GM21825 (cell line): ENCODE data around the gene OR14K1.
"Not testable (repeated sequence)": the region's sequence is repeated elsewhere in the genome, so short reads cannot be mapped to it uniquely, and the experiment has no call there.

ENCODE experiments used
- ATAC-seq: cut with Tn5 transposase; IDR thresholded peaks from one replicate; pipeline ENCODE4 v1.9.1; 2021; ENCODE audit warnings: mild to moderate bottlenecking, moderate library complexity; ENCODE audit not compliant: unreplicated experiment

Gene OR14K1, protein sequence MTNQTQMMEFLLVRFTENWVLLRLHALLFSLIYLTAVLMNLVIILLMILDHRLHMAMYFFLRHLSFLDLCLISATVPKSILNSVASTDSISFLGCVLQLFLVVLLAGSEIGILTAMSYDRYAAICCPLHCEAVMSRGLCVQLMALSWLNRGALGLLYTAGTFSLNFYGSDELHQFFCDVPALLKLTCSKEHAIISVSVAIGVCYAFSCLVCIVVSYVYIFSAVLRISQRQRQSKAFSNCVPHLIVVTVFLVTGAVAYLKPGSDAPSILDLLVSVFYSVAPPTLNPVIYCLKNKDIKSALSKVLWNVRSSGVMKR

DNA sequence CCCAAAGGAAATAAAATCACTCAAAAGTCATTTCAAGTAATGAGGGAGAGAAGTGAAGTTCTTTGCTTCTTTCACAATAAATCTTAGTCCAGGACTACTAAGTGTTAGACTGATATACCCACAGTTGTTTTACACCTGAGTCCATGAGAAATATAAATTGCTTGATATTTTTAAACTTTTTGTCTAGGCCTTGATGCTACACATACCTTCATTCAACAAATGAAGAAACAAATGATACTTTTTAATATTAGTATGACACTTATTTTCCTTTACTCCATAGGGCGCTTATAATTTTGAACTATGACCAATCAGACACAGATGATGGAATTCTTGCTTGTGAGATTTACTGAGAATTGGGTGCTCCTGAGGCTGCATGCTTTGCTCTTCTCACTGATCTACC lies at the start of gene OR14K1:
Gene OR14K1, plus strand, starts transcription at position 301 of the 400 bp plus-strand sequence. Its CDS starts 0 bp downstream, at position 301.
- ATAC-seq = no peak

DNA sequence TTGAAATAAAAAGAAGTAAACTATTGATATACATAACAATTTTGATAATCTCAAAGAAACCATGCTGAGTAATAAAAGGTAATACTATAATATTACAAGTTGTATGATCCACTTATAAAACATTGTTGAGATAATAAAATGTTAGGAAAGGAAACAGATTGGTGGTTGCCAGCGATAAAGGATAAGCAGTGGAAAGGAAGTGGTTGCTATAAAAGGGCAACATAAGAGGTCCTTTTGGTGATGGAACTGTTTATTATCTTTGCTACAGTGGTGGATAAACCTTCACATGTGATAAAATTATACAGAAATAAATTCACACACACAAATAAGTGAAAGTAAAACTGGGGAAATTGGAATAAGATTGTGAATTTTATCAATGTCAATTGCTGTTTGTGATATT lies 37.1 kb upstream of the OR14K1 start:
- ATAC-seq = no peak

DNA sequence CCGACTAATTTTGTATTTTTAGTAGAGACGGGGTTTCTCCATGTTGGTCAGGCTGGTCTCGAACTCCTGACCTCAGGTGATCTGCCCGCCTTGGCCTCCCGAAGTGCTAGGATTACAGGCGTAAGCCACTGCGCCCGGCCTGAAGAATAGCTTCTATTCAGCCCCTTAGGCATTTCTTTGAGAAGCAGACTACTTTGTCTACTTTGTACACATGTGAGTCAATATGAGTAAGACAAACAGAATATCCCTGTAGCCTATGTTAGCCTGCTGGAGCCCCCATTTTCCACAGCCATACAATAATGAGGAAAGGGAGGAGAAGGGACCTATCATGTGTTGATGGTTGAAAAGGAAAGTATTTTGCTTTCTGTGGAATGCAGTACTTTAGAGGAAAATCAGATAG lies 27.7 kb upstream of the OR14K1 start:
- ATAC-seq = not testable (repeated sequence)

DNA sequence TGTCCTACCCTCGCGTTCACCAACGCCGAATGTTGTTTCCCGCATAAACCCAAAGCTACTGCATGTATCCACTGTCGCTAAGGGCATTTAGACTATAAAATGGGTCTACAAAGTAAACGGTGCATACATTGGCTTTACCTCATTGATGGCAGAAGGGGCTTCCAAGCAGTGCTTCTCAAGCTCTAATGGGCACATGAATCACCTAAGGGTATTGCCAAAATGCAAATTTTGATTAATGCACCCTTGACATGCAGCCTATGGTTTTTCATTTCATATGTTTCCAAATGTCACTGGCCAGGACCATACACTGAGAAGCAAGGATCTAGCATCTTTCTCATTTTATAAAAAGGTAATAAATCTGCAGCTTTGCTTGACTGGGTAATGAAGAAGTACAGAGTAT lies 24.7 kb upstream of the OR14K1 start:
- no peak for ATAC-seq

DNA sequence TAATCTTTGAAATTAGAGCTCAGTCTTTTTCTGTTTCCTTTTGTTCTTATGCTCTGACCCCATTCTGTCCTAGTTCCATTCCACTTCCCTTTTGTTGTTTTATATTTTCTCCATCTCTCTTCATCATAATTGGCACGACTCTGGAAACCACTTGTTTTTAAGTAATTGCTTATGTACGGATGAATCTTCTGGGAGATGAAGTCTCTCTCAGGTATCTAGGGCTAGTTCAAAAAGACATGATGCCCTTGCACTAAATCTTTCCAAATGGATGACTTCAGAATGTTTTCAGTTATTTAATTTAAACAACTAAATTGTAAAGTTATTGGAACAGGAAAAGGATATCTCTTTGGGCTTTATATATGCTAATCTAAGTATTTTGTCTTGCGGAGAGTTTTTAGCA lies 21.9 kb upstream of the OR14K1 start, which contains the start of gene OR6F1:
Gene OR6F1, minus strand, starts transcription at position 101 of the 400 bp plus-strand sequence. CDS start 3,891 bp downstream, outside the sequence.
- no peak for ATAC-seq

DNA sequence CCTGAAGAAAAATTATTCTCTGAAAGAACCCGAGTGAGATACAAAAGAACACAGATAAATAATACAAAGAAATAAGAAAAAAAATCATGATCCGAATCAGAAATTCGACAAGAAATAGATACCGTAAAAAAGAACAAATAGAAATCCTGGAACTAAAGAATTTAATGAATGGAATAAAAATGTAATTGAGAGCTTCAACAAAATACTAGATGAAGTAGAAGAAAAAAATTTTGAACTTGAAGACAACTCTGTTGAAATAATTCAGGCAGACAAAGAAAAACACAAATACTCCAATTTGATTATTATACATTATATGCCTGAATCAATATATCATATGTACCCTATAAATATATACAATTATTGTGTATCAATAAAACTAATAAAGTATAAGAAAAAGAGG lies 17.2 kb upstream of the OR14K1 start:
- no peak for ATAC-seq

DNA sequence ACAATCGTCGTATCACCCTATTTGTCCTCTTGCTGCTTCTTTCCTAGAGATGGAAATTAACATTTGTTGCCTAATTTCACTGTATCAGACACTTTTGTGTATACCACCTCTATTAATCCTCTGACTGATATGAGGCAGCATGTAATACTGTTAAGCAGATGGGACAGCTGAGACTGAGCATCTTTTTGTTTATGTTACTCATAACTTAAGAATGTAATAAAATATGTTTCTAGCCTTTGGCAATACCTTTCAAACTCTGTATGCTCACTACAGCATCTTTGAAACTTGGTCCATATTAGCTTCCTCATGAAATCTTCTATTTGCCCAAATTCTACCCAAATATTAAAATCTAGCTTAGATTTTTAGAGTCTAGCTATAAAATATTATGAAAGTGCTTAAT lies 2.3 kb downstream of the OR14K1 start:
- ATAC-seq = no peak

DNA sequence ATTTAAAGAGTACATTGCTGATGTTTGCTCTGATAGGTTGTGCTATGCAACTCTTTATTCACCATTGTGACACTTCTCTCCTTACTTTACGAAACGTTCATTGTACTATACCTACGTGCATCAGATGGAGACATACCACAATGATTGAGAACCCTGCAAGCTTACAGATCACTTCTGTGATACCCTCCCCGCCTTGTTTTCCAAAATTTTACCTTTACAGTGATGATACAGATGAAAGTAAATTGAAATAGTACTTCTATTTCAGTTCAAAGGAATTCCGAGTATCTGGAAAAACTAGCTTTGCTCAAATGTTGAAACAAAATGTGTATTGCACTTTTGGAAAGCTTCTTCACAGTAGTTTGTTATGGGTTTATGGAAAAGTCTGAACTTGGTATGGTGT lies 3.3 kb downstream of the OR14K1 start:
- no peak for ATAC-seq

DNA sequence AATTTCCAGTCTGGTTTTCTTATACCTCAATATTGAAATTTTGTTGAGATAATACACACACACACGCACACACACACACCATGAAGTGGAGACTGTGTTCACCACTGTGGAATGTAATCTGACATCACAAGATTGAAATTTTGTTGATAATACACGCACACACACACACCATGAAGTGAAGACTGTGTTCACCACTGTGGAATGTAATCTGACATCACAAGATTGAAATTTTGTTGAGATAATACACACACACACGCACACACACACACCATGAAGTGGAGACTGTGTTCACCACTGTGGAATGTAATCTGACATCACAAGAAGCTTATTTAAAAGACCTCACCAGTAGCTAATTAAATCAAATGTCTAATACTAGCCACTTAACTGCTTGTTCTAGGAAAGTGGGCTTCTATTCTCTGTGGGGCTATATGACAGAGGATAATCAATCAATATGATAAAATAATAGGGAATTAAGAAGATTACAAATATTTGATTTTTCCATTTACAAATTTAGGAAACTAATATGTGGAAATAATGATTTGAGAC lies 3.9 kb downstream of the OR14K1 start:
- ATAC-seq = not testable (repeated sequence)

DNA sequence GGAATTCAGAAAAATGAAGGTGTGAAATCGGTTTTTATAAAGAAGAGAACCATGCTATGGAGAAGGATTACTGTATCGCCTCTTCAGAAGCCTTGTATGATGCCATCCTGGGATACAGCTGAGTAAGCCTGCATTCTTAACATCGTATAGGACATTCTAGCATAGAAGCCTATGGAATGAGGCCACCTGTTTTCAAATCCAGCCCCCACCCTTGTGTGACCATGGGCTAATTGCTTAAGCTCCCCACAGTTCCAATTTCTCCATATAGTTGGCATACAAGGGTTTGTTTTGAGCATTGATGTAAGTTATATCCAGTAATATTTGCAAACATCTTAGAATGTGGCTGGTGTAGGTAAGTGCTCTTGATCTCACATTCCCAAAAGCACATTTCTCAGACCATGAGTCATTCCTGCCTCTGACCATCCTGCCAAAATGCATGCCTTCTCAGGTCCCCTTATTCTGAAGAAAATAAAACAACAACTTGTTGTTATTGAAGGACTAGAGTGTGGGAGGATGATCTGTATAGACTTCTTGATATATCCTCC lies 8.0 kb downstream of the OR14K1 start:
- ATAC-seq = no peak

DNA sequence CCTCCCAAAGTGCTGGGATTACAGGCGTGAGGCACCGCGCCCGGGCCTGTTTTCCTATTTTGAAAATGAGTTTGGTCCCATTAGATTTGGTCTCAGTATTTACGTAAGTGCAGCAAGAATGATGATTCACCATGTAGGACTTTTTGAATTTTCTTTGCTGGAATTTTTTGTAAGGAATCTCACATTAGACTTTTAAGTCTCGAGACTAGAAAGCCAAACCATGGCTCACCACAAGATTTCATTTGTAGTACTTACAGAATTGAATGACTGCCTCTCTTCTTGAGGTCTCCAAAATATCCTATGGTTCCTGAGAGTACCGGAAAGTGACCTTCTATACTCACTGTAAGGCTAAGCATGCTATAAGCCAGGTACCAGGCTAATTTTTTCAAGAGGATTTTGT lies 9.2 kb downstream of the OR14K1 start:
- ATAC-seq = no peak

DNA sequence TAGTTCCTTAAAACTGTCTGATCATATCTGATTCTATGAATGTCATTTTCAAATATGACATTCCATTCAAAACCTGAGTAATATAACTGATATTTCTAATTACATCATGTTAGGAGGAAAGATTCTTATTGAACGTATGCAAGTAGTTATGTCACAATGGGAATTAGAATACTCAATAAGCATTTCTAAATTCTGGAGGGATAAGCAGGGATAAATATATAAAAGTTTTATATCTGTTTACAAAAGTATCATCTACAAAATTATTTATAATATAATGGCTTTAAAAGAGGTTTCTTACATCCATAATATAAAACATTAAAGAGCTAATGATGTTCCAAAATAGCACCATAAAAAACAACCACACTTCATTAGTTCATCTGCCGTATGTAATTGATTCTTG lies 9.6 kb downstream of the OR14K1 start, which contains the start of gene OR14A2:
Gene OR14A2, minus strand, starts transcription at position 101 of the 400 bp plus-strand sequence.
- ATAC-seq = no peak

DNA sequence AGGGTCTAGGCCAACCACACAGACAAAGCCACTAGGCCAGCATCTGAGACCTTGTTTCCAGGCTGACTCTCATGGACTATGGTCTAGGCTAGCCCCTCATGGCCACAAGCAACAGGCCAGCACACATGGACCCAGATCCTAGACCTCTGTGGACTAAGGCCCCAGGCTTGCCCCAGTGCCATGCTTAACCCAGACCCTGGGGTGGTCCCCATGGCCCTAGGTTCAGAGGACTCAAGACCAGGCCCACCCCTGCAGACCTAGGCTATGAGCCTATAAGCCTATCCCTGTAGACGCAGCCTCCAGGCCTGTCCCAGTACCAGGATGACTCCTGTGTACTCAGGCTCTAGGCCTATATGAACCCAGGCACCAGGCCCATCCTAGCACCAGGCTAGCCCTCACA lies 11.5 kb downstream of the OR14K1 start:
- no peak for ATAC-seq

DNA sequence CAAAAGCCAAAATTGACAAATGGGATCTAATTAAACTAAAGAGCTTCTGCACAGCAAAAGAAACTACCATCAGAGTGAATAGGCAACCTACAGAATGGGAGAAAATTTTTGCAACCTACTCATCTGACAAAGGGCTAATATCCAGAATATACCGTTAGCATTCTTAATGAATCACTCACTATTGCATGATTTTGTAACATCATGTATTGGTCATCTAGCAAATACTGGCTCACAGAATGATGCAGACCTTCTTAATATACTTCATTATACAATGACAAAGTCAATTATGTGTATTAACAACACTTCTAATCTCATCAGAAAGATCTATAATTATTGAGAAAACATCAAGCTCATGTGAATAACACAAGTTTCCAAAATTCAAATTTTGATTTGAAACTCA lies 15.9 kb downstream of the OR14K1 start:
- ATAC-seq = not testable (repeated sequence)

DNA sequence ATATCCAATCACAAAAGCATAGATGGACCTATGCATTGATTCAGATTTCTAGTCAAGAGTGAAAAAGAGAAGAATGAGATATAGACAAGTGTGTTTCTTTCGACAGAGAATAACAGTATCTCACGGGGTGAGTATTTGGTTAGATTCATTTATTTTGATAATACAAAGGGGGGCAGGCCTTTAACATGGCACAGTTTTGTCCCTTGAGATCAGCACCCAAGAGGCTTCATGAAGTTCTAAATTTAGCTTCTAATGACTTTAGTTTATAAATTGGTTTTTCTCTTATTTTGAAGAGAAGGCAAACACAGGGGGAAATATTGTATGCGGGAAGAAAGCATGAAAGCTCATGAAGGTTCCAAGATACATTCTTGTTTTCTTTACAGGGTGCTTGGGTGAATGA lies 22.0 kb downstream of the OR14K1 start, which contains the start of gene OR1C1:
Gene OR1C1, minus strand, starts transcription at position 101 of the 400 bp plus-strand sequence. CDS start 2,150 bp downstream, outside the sequence.
- ATAC-seq = no peak

DNA sequence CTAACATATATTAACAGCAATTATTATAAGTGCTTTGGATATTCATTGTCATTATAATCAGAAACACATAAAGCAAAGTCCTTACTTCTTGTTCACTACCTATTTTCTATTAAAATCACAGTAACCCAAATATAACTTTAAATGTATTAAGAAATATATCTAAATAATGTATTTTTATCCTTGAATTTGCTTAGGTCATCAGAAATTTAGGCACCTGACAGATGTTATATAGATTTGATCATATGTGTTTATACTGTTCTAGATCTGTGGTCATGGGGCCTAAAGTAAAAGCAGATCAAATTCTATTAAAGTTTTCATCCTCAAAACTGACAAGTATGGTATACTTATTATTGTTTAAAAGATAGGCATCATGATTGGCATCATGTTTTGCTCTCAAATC lies 31.2 kb downstream of the OR14K1 start:
- no peak for ATAC-seq
